K562 (cell line): ENCODE measurements around the gene C11orf52. TPM values are rescaled to one million over a fixed set of nuclear protein-coding genes. Genes with fewer than 3 reads are reported as not detected.
A peak's percentile ranks its signal among the peaks of the same experiment; 100 is the strongest.

Experiments
- ATAC-seq: fragments of 200-7000 bp; cut with Tn5 transposase; 3 replicates; pipeline ENCODE4 v1.9.1; 2020; ENCODE audit warnings: moderate library complexity
- Bru-seq: library from RNA; stranded (reverse); fragments of 400-500 nt; gene quantifications from one replicate; lab custom pipeline; 2021; lab: Mats Ljungman, UMichigan
- BruChase-seq, 2 experiments: library from RNA; stranded (reverse); fragments of 400-500 nt; gene quantifications; one replicate each; lab custom pipeline; 2021; lab: Mats Ljungman, UMichigan
- BruUV-seq: library from RNA; stranded (reverse); fragments of 400-500 nt; replicated peaks from 2 replicates; lab custom pipeline; 2021; lab: Mats Ljungman, UMichigan
- CTCF ChIA-PET: fragments of 300-600 bp; formaldehyde crosslinking; extraction: SDS; loops from one replicate; lab custom pipeline; 2021; ENCODE audit warnings: low intra/inter-chr PET ratio; lab: Yijun Ruan, JAX
- POLR2A ChIA-PET: fragments of 300-600, 350-650 bp; sonication (Branson Sonifier 250); formaldehyde crosslinking; extraction: SDS; loops from one replicate; lab custom pipeline; 2021; ENCODE audit warnings: antibody characterized with exemption, inconsistent platforms; lab: Yijun Ruan, JAX
- DNase-seq, 4 experiments: peaks; one replicate each; pipeline versions ENCODE4 v3.0.0 to v3.0.0-alpha.2; 2011 to 2018; ENCODE audit warnings: low spot score in 3 of 4, mixed read lengths in 3 of 4; ENCODE audit errors: extremely low read depth in 1 of 4
- FAIRE-seq: peaks from 2 replicates; lab custom pipeline; 2011; peaks lifted over from hg19 to GRCh38; lab: Jason Lieb, UNC
- H2AFZ ChIP-seq: 2 replicates; pipeline ENCODE4 v1.6.0; 2011; ENCODE audit warnings: low read depth, low read length, control low read depth, inconsistent platforms
- H3K27ac ChIP-seq: fragments of 200-600 bp; 3 replicates; pipeline ENCODE4 v1.8.0; 2011; ENCODE audit warnings: low read depth, mild to moderate bottlenecking, control low read depth, inconsistent platforms, low read length, moderate library complexity, mixed read lengths; ENCODE audit errors: extremely low read depth
- H3K27me3 ChIP-seq, 2 experiments: fragments of 300-600 bp in 1 of 2; 2 replicates in 1 of 2; 3 replicates in 1 of 2; pipeline versions ENCODE4 v1.6.0 to v1.8.0; 2011; ENCODE audit warnings: inconsistent platforms in 2 of 2, low read length in 2 of 2, mild to moderate bottlenecking in 1 of 2, mixed read lengths in 1 of 2, moderate library complexity in 1 of 2; ENCODE audit not compliant: control insufficient read depth in 2 of 2, insufficient read depth in 2 of 2
- H3K36me3 ChIP-seq: fragments of 300-600 bp; 3 replicates; pipeline ENCODE4 v1.8.0; 2011; ENCODE audit warnings: mild to moderate bottlenecking, low read length, inconsistent platforms; ENCODE audit not compliant: control insufficient read depth, insufficient read depth
- H3K4me1 ChIP-seq, 2 experiments: fragments of 200-600 bp in 1 of 2; replicated peaks in 1 of 2; 2 replicates in 1 of 2; 3 replicates in 1 of 2; pipeline versions ENCODE4 v1.5.1 to v1.8.0; 2011; ENCODE audit warnings: inconsistent platforms in 2 of 2, low read length in 2 of 2, mild to moderate bottlenecking in 1 of 2, mixed read lengths in 1 of 2, moderate library complexity in 1 of 2; ENCODE audit not compliant: control insufficient read depth in 2 of 2, insufficient read depth in 2 of 2
- H3K4me2 ChIP-seq: 2 replicates; pipeline ENCODE4 v1.6.1; 2011; ENCODE audit warnings: low read length, control low read depth, inconsistent platforms, mixed read lengths; ENCODE audit not compliant: insufficient read depth
- H3K4me3 ChIP-seq: fragments of 200-600 bp; sonication (generic), shearing (Covaris generic); 2 replicates; pipeline ENCODE4 v1.5.1; 2016; ENCODE audit warnings: control low read depth, inconsistent platforms
- H3K79me2 ChIP-seq: fragments of 200-600 bp; 3 replicates; pipeline ENCODE4 v1.8.0; 2011; ENCODE audit warnings: low read length, inconsistent platforms; ENCODE audit not compliant: control insufficient read depth, insufficient read depth
- H3K9ac ChIP-seq, 2 experiments: 2 replicates each; pipeline versions ENCODE4 v1.6.0 to v1.6.1; 2011; ENCODE audit warnings: low read depth in 2 of 2, low read length in 2 of 2, control low read depth in 1 of 2, inconsistent platforms in 1 of 2, mild to moderate bottlenecking in 1 of 2, mixed read lengths in 1 of 2; ENCODE audit not compliant: insufficient read depth in 1 of 2
- H3K9me1 ChIP-seq: one replicate; pipeline ENCODE4 v1.6.0; 2011; ENCODE audit warnings: inconsistent platforms, mild to moderate bottlenecking, low read length, moderate library complexity; ENCODE audit not compliant: control insufficient read depth, insufficient read depth
- H3K9me3 ChIP-seq: replicated peaks from 2 replicates; pipeline ENCODE4 v1.5.1; 2011; ENCODE audit warnings: low read depth, low read length, inconsistent platforms; ENCODE audit not compliant: control insufficient read depth, insufficient read depth
- H4K20me1 ChIP-seq: replicated peaks from 2 replicates; pipeline ENCODE4 v1.6.1; 2011; ENCODE audit warnings: low read length, inconsistent platforms, mixed read lengths; ENCODE audit not compliant: control insufficient read depth, insufficient read depth
- CEBPG ChIP-seq, 3 experiments: fragments of 200-800 bp in 1 of 3; sonication (Bioruptor generic) in 1 of 3; sonication (generic) in 1 of 3; formaldehyde crosslinking in 1 of 3; IDR thresholded peaks in 2 of 3; conservative IDR thresholded peaks in 1 of 3; 2 replicates each; pipeline versions ENCODE4 v1.6.1 to v1.8.0; 2016 to 2022; ENCODE audit warnings: missing compliant biosample characterization in 2 of 3, missing genetic modification characterization in 2 of 3, mild to moderate bottlenecking in 1 of 3, missing genetic modification reagents in 1 of 3
- DACH1 ChIP-seq: fragments of 450-650 bp; IDR thresholded peaks from 2 replicates; pipeline ENCODE4 v1.6.1; 2018; ENCODE audit not compliant: partially characterized antibody
- ELF1 ChIP-seq: fragments of 200-800 bp; sonication (Bioruptor generic); IDR thresholded peaks from 2 replicates; pipeline ENCODE4 v1.6.1; 2016; ENCODE audit warnings: missing genetic modification characterization, missing compliant biosample characterization
- GATA2 ChIP-seq: sonication (generic); formaldehyde crosslinking; IDR thresholded peaks from 2 replicates; pipeline ENCODE4 v1.4.0; 2020; ENCODE audit warnings: mild to moderate bottlenecking, missing genetic modification reagents
- RBM22 ChIP-seq: fragments of 200-400 bp; formaldehyde crosslinking; IDR thresholded peaks from 2 replicates; pipeline ENCODE4 v1.6.1; 2018; ENCODE audit warnings: low read length, low read depth; ENCODE audit not compliant: poor library complexity, severe bottlenecking
- SP1 ChIP-seq: sonication (generic); formaldehyde crosslinking; IDR thresholded peaks from 2 replicates; pipeline ENCODE4 v1.8.1; 2022; ENCODE audit warnings: mild to moderate bottlenecking, missing genetic modification reagents
- ZNF23 ChIP-seq: fragments of 250-450 bp; sonication (Bioruptor Pico); IDR thresholded peaks from 2 replicates; pipeline ENCODE4 v1.4.0; 2020; ENCODE audit warnings: mild to moderate bottlenecking
- WGBS: fragments of 100-300 bp; shearing (Covaris generic); methylation state at CpG from one replicate; pipeline ENCODE4 v1.1.6; 2016; ENCODE audit warnings: low coverage, mixed read lengths; ENCODE audit not compliant: insufficient coverage; ENCODE audit errors: missing lambda C conversion rate; 5-methylcytosine and 5-hydroxymethylcytosine counted together
- in situ Hi-C: fragments of 300-500 bp; cut with MboI; formaldehyde crosslinking; loops from 4 replicates; pipeline ENCODE4 v1.15.0; 2018; ENCODE audit warnings: inconsistent platforms, mixed read lengths
- intact Hi-C: fragments of 100-400 bp; cut with micrococcal nuclease; formaldehyde crosslinking; loops from 2 replicates; pipeline ENCODE4 v1.14.2; 2022
- long read RNA-seq, 3 experiments: library from polyadenylated mRNA in 2 of 3; library from RNA in 1 of 3; unstranded in 2 of 3; stranded (forward) in 1 of 3; transcript quantifications; one replicate each; pipeline ENCODE4 v2.0.0, GENCODE V29; 2019 to 2022
- polyA minus RNA-seq, 3 experiments: library from RNA; depleted of rRNA, polyadenylated mRNA; stranded (reverse); fragments of >200 nt; gene quantifications; 2 replicates each; pipeline ENCODE4 v1.2.3, GENCODE V29; 2011
- polyA plus RNA-seq, 8 experiments: library from polyadenylated mRNA; depleted of rRNA in 4 of 8; stranded (reverse) in 5 of 8; unstranded in 3 of 8; fragments of >200 nt; fragmentation: Nextera tagmentation in 2 of 8; fragmentation: Illumina TruSeq in 1 of 8; extraction: Ambion mirVana in 2 of 8; extraction: Trizol in 1 of 8; gene quantifications; 2 replicates each; pipeline versions ENCODE4 v1.2.1 to v1.2.3, GENCODE V29; 2011 to 2014; ENCODE audit warnings: inconsistent platforms in 1 of 8, missing spikeins in 1 of 8
- total RNA-seq, 7 experiments: library from RNA; depleted of rRNA in 6 of 7; stranded (reverse); fragments of >200 nt in 6 of 7; fragmentation: Illumina TruSeq in 2 of 7; extraction: Trizol in 2 of 7; gene quantifications; 2 replicates each; pipeline versions ENCODE4 v1.2.1 to v1.2.3, GENCODE V29; 2011 to 2021; ENCODE audit warnings: low replicate concordance in 1 of 7
- TF ChIP-seq, protein P1 (sequence below): sonication (generic); formaldehyde crosslinking; IDR thresholded peaks from 2 replicates; pipeline ENCODE4 v1.8.0; 2022; ENCODE audit warnings: missing genetic modification reagents, mild to moderate bottlenecking, moderate library complexity, borderline replicate concordance
- TF ChIP-seq, protein P2 (sequence below): fragments of 250-450 bp; sonication (Bioruptor Pico); IDR thresholded peaks from 2 replicates; pipeline ENCODE4 v1.5.0; 2020; ENCODE audit warnings: mild to moderate bottlenecking
- TF ChIP-seq, protein P3 (sequence below): fragments of 250-450 bp; sonication (Bioruptor Pico); IDR thresholded peaks from 2 replicates; pipeline ENCODE4 v1.4.0; 2020; ENCODE audit warnings: borderline replicate concordance

The C11orf52 gene, protein sequence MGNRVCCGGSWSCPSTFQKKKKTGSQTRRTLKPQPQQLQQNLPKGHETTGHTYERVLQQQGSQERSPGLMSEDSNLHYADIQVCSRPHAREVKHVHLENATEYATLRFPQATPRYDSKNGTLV
- 0.93 and 1.3 TPM in 2 replicates for total RNA-seq (2011; cell fraction: chromatin; rRNA removed; ENCODE audit: low replicate concordance)
- total RNA-seq (2011; cell fraction: nucleolus; rRNA removed): 0.83 and 0.92 TPM in 2 replicates
- 1.1 TPM in 1 of 2 replicates, not detected in the other for total RNA-seq (2011; cell fraction: nucleoplasm; rRNA removed)
- total RNA-seq (2014; rRNA removed): 0.32 and 1.4 TPM in 2 replicates
- total RNA-seq (2014; rRNA removed; fragmentation: Illumina TruSeq; extraction: Trizol): 0.64 and 1.0 TPM in 2 replicates
- 0.72 and 0.87 TPM in 2 replicates for total RNA-seq (2015; rRNA removed; fragmentation: Illumina TruSeq; extraction: Trizol)
- 0.29 and 0.69 TPM in 2 replicates for total RNA-seq (2021)
- polyA plus RNA-seq (2011; rRNA removed): 1.3 and 2.5 TPM in 2 replicates
- polyA plus RNA-seq (2011; cell fraction: cytosol; rRNA removed): 1.2 and 1.4 TPM in 2 replicates
- polyA plus RNA-seq (2011; cell fraction: nucleus; rRNA removed): 1.1 and 1.5 TPM in 2 replicates
- polyA plus RNA-seq (2012): 0.69 and 2.0 TPM in 2 replicates
- 1.7 and 2.2 TPM in 2 replicates for polyA plus RNA-seq (2014; fragmentation: Illumina TruSeq; extraction: Trizol)
- 1 to 10 TPM; 1.8 to 2.9 TPM for polyA plus RNA-seq (2014; fragmentation: Nextera tagmentation; extraction: Ambion mirVana)
- 0.77 and 0.84 TPM in 2 replicates for polyA plus RNA-seq (2014; rRNA removed)
- polyA minus RNA-seq (2011; rRNA and poly(A)+ RNA removed): 1.3 and 2.0 TPM in 2 replicates
- not detected in 2 replicates for polyA minus RNA-seq (2011; cell fraction: cytosol; rRNA and poly(A)+ RNA removed)
- polyA minus RNA-seq (2011; cell fraction: nucleus; rRNA and poly(A)+ RNA removed): 0.56 and 0.94 TPM in 2 replicates
- Bru-seq, nascent RNA: not detected
- BruChase-seq, experiment 1, labeled RNA remaining after a 2-hour chase: not detected
- not detected for BruChase-seq, experiment 2, labeled RNA remaining after a 6-hour chase
- long read RNA-seq, experiment 1, partial matches to known transcripts: 0 of 1 reads
- long read RNA-seq, experiment 1, other reads (novel, unspliced or antisense): 0 of 1 reads
- long read RNA-seq, experiment 2: 0 reads
- long read RNA-seq, experiment 3: 0 reads

DNA sequence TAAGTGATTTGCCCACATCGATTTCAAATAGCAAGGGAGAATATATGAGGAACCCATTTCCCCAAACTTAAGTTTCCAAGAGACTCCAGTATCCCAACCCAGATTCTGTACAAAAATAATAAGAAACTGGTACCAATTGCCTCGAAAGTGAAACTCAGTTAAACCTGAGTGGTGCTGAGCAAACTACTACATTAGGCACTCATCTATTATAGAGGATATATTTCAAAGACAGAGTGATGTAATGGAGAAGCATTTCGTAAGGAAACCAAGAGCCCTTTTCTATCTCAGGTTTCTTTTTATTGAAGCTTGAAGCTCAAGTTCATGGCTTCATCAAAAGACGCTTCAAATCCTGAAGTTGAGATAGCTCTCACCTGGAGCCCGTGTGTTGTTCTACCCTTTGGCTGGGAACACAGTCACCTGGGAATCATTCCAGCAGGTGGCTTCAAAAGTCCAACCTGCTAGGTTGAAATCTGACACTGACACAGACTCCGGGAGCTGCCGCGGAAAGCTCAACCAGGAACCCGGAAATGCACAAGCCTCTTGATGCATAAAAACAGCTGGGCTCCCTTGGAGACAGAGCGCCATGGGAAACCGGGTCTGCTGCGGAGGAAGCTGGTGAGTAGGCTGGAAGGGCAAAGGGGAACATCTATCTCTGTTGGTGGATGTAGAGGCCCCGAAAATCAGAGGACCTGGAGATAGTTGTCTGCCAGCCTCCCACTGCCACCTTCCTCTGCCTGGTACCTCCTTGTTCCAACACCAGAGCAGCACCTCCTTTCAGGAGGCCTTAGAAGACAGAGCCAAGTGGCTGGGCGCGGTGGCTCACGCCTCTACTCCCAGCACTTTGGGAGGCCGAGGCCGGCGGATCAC is at the start of gene C11orf52:
Gene C11orf52, plus strand, starts transcription at position 524 of the 867 bp plus-strand sequence. Its CDS starts 60 bp downstream, at position 584.
- H3K4me2 ChIP-seq: peak within 1 kb of the TSS; percentile 38
- DNase-seq: peak in 2 of 4 experiments; percentile 40 to 51
- no peaks in the 10 kb centered on the region for H3K9me3 ChIP-seq
- no TSS peak for BruUV-seq
- CTCF ChIA-PET: no interaction called here
- 53% methylated on average over 14 of the region's 19 CpGs for whole genome bisulfite sequencing
- no peaks in the 10 kb centered on the region for H4K20me1 ChIP-seq
- H3K4me3 ChIP-seq: no peak within 1 kb of the TSS
- FAIRE-seq: no peak
- POLR2A ChIA-PET: interaction anchor here (1.1 kb wide), 1 partner anchor 17 kb away, joined by 3 read pairs; no protein-coding TSS in a partner anchor
- peak; percentile 73 for ATAC-seq
- H3K9me1 ChIP-seq: no peaks in the 10 kb centered on the region
- H3K79me2 ChIP-seq: no peaks in the 10 kb centered on the region
- peak within 1 kb of the TSS; percentile 88 for H2AFZ ChIP-seq
- intact Hi-C loops: no loop called here
- no peaks in the 10 kb centered on the region for H3K36me3 ChIP-seq
- in situ Hi-C loops: no loop called here
- H3K9ac ChIP-seq: peak within 1 kb of the TSS; percentile 19 to 38; a peak in 2 of 4 replicates
- no peaks in the 10 kb centered on the region for H3K27me3 ChIP-seq
- peaks cover 11 to 13% of the 10 kb centered on the region in 2 experiments for H3K4me1 ChIP-seq
- peak within 1 kb of the TSS; percentile 28; the same call in 2 of the 3 replicates for H3K27ac ChIP-seq
- TF ChIP-seq GATA2 (CRISPR knock-in tag) (no peak), ZNF23 (CRISPR knock-in tag) (no peak), CEBPG (CRISPR knock-in tag; IDR thresholded peaks at IDR 0.05) (no peak), CEBPG (tag; conservative IDR thresholded peaks at IDR 0.05 in 1 of 2, IDR thresholded peaks at IDR 0.05 in 1 of 2) (peak in 1 of 2 experiments; percentile 39; a peak in 1 of 4 replicates), ELF1 (tag) (peak; percentile 87), RBM22 (no peak), DACH1 (peak; percentile 22), SP1 (no peak)
- TF ChIP-seq, protein P1, sequence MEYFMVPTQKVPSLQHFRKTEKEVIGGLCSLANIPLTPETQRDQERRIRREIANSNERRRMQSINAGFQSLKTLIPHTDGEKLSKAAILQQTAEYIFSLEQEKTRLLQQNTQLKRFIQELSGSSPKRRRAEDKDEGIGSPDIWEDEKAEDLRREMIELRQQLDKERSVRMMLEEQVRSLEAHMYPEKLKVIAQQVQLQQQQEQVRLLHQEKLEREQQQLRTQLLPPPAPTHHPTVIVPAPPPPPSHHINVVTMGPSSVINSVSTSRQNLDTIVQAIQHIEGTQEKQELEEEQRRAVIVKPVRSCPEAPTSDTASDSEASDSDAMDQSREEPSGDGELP (CRISPR knock-in tag): peak; percentile 95
- TF ChIP-seq, protein P2, sequence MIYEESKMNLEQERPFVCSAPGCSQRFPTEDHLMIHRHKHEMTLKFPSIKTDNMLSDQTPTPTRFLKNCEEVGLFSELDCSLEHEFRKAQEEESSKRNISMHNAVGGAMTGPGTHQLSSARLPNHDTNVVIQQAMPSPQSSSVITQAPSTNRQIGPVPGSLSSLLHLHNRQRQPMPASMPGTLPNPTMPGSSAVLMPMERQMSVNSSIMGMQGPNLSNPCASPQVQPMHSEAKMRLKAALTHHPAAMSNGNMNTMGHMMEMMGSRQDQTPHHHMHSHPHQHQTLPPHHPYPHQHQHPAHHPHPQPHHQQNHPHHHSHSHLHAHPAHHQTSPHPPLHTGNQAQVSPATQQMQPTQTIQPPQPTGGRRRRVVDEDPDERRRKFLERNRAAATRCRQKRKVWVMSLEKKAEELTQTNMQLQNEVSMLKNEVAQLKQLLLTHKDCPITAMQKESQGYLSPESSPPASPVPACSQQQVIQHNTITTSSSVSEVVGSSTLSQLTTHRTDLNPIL: no peak
- TF ChIP-seq, protein P3, sequence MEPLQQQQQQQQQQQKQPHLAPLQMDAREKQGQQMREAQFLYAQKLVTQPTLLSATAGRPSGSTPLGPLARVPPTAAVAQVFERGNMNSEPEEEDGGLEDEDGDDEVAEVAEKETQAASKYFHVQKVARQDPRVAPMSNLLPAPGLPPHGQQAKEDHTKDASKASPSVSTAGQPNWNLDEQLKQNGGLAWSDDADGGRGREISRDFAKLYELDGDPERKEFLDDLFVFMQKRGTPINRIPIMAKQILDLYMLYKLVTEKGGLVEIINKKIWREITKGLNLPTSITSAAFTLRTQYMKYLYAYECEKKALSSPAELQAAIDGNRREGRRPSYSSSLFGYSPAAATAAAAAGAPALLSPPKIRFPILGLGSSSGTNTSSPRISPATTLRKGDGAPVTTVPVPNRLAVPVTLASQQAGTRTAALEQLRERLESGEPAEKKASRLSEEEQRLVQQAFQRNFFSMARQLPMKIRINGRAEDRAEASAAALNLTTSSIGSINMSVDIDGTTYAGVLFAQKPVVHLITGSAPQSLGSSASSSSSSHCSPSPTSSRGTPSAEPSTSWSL (CRISPR knock-in tag): no peak
